GM23248 (cell line): ENCODE results near the gene RFTN1.

ENCODE experiments used
- EZH2 ChIP-seq: fragments of 200-600 bp; sonication (generic); IDR thresholded peaks from 2 replicates; pipeline ENCODE4 v1.6.1; 2018; ENCODE audit warnings: antibody characterized with exemption, mild to moderate bottlenecking; ENCODE audit not compliant: insufficient read depth, poor library complexity, severe bottlenecking
- EZH2phosphoT487 ChIP-seq: fragments of 200-600 bp; sonication (generic); IDR thresholded peaks from 2 replicates; pipeline ENCODE4 v1.6.1; 2018; ENCODE audit warnings: antibody characterized with exemption, moderate library complexity, mild to moderate bottlenecking, low read depth; ENCODE audit not compliant: insufficient read depth

GRCh38 chr3:16277471-16277870, 236.0 kb downstream of the RFTN1 start:
- TF ChIP-seq EZH2phosphoT487 = no peak
- TF ChIP-seq EZH2 = no peak
